Measurements from ENCODE around the gene DCPS. TPM values are rescaled to one million over a fixed set of nuclear protein-coding genes. Genes with fewer than 3 reads are reported as not detected.

The DCPS gene
- total and polyA plus RNA-seq, 4 donors, result 10.7 to 26.3 (median 20.4) TPM

DNA sequence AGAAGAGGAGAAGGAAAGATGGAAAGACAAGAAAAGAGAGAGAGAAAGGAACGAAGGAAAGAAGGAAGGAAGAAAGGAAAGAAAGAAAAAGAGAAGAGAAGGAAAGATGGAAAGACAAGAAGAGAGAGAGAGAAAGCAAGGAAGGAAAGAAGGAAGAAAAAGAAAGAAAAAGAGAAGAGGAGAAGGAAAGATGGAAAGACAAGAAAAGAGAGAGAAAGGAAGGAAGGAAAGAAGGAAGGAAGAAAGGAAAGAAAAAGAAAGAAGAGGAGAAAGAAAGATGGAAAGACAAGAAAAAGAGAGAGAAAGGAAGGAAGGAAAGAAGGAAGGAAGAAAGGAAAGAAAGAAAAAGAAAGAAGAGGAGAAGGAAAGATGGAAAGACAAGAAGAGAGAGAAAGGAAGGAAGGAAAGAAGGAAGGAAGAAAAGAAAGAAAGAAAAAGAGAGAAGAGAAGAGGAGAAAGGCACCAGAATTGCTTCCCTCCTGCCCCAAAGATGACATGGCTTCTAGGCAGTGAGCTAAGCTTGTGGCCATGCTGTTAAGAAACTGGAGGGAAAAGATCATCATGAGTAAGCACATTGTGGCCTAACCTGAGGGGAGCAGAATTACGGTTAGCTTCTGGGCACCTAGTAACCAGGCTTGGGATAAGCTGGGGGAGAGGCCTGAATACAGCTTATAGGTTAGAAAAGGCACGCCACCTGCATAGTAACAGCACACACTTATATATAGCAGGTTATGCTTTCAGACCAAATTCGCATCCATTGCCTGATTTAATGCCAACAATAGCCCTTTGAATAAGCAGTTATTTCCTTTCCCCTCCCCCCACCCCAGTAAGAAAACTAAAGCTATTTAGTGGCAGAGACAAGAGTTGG lies 49.3 kb downstream of the DCPS start:
- Histone ChIP-seq H3K27ac (ENCODE audit: low read depth in 1 of 2, low read length in 1 of 2) (peak overlapping the region in 1 of 2 donors; percentile 21), H3K4me3 (no peak overlapping the region), H3K27me3 (ENCODE audit: control insufficient read depth in 3 of 3, insufficient read depth in 3 of 3, low read length in 2 of 3) (no peaks in the 10 kb centered on the region), H3K9ac (ENCODE audit: insufficient read depth in 1 of 2, low read length in 2 of 2) (no peak overlapping the region), H3K4me1 (ENCODE audit: control insufficient read depth in 5 of 5, insufficient read depth in 5 of 5, low read length in 5 of 5) (peaks cover 22 to 85% (median 33%) of the 10 kb centered on the region in 5 donors), H3K36me3 (ENCODE audit: control insufficient read depth in 4 of 4, insufficient read depth in 4 of 4, low read length in 4 of 4) (peaks cover 0 to 3% (median 0%) of the 10 kb centered on the region in 4 donors), H3K9me3 (ENCODE audit: control insufficient read depth in 4 of 4, insufficient read depth in 3 of 4, low read length in 3 of 4) (no peaks in the 10 kb centered on the region)
- DNase-seq (no peak), ATAC-seq (ENCODE audit: insufficient read depth, low FRiP score) (no peak)
- TF ChIP-seq, protein P1, sequence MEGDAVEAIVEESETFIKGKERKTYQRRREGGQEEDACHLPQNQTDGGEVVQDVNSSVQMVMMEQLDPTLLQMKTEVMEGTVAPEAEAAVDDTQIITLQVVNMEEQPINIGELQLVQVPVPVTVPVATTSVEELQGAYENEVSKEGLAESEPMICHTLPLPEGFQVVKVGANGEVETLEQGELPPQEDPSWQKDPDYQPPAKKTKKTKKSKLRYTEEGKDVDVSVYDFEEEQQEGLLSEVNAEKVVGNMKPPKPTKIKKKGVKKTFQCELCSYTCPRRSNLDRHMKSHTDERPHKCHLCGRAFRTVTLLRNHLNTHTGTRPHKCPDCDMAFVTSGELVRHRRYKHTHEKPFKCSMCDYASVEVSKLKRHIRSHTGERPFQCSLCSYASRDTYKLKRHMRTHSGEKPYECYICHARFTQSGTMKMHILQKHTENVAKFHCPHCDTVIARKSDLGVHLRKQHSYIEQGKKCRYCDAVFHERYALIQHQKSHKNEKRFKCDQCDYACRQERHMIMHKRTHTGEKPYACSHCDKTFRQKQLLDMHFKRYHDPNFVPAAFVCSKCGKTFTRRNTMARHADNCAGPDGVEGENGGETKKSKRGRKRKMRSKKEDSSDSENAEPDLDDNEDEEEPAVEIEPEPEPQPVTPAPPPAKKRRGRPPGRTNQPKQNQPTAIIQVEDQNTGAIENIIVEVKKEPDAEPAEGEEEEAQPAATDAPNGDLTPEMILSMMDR (IDR thresholded peaks at IDR 0.05; ENCODE audit: control extremely low read depth, extremely low read depth), result no peak
- WGBS, 2 donors, result 38 to 60% methylated on average over 4 of the region's 4 CpGs

GRCh38 chr11:126354631-126355323 lies 50.9 kb downstream of the DCPS start:
- TF ChIP-seq, protein P1 (IDR thresholded peaks at IDR 0.05; ENCODE audit: control extremely low read depth, extremely low read depth), result no peak
- H3K4me3 ChIP-seq, result peak overlapping the region; percentile 68
- H3K9me3 ChIP-seq (ENCODE audit: control insufficient read depth in 4 of 4, insufficient read depth in 3 of 4, low read length in 3 of 4), result no peaks in the 10 kb centered on the region
- ATAC-seq (ENCODE audit: insufficient read depth, low FRiP score) (no peak), DNase-seq (no peak)
- 21 to 31% methylated on average over 15 of the region's 15 CpGs for WGBS, 2 donors
- H3K27ac ChIP-seq (ENCODE audit: low read depth in 1 of 2, low read length in 1 of 2), result peak overlapping the region; percentile 79 to 92
- H3K9ac ChIP-seq (ENCODE audit: insufficient read depth in 1 of 2, low read length in 2 of 2), result peak overlapping the region; percentile 45 to 64
- H3K27me3 ChIP-seq (ENCODE audit: control insufficient read depth in 3 of 3, insufficient read depth in 3 of 3, low read length in 2 of 3), result no peaks in the 10 kb centered on the region
- H3K36me3 ChIP-seq (ENCODE audit: control insufficient read depth in 4 of 4, insufficient read depth in 4 of 4, low read length in 4 of 4), result peaks cover 0 to 3% (median 0%) of the 10 kb centered on the region in 4 donors
- peaks cover 27 to 85% (median 27%) of the 10 kb centered on the region in 5 donors for H3K4me1 ChIP-seq (ENCODE audit: control insufficient read depth in 5 of 5, insufficient read depth in 5 of 5, low read length in 5 of 5)

- TF ChIP-seq, protein P1 (IDR thresholded peaks at IDR 0.05; ENCODE audit: control extremely low read depth, extremely low read depth), result no peak
- Histone ChIP-seq H3K4me1 (ENCODE audit: control insufficient read depth in 5 of 5, insufficient read depth in 5 of 5, low read length in 5 of 5) (peaks cover 29 to 82% (median 32%) of the 10 kb centered on the region in 5 donors), H3K9ac (ENCODE audit: insufficient read depth in 1 of 2, low read length in 2 of 2) (peak within 1 kb of the TSS; percentile 45 to 64), H3K4me3 (peak within 1 kb of the TSS; percentile 68), H3K27me3 (ENCODE audit: control insufficient read depth in 3 of 3, insufficient read depth in 3 of 3, low read length in 2 of 3) (no peaks in the 10 kb centered on the region), H3K36me3 (ENCODE audit: control insufficient read depth in 4 of 4, insufficient read depth in 4 of 4, low read length in 4 of 4) (peaks cover 0 to 3% (median 0%) of the 10 kb centered on the region in 4 donors), H3K27ac (ENCODE audit: low read depth in 1 of 2, low read length in 1 of 2) (peak within 1 kb of the TSS; percentile 79 to 92), H3K9me3 (ENCODE audit: control insufficient read depth in 4 of 4, insufficient read depth in 3 of 4, low read length in 3 of 4) (no peaks in the 10 kb centered on the region)
- peak; percentile 89 to 95 (median 94) for DNase-seq
- 1% methylated on average over 53 to 71 of the region's 71 CpGs for WGBS, 2 donors
- ATAC-seq (ENCODE audit: insufficient read depth, low FRiP score), result peak; percentile 84
Observed at GRCh38 chr11:126355324-126355925, 51.6 kb downstream of the DCPS start, which contains the start of gene ST3GAL4. Gene ST3GAL4 (plus strand): TSS chr11:126355686. CDS start chr11:126406156, 50,470 bp downstream.

Measured in lung (tissue), 12 donors.